NCI-H2107 treated with DMSO at 0.1 percent for 48 hours (cell line): Measurements from ENCODE around the gene SLC39A11.
A peak's percentile ranks its signal among the peaks of the same experiment; 100 is the strongest.
"Not testable (repeated sequence)": the region's sequence is repeated elsewhere in the genome, so short reads cannot be mapped to it uniquely, and the experiment has no call there.

Experiments used
- DNase-seq: peaks from one replicate; lab custom pipeline; 2025; ENCODE audit not compliant: unreplicated experiment; lab: John Stamatoyannopoulos, UW

The SLC39A11 gene, protein sequence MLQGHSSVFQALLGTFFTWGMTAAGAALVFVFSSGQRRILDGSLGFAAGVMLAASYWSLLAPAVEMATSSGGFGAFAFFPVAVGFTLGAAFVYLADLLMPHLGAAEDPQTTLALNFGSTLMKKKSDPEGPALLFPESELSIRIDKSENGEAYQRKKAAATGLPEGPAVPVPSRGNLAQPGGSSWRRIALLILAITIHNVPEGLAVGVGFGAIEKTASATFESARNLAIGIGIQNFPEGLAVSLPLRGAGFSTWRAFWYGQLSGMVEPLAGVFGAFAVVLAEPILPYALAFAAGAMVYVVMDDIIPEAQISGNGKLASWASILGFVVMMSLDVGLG

DNA sequence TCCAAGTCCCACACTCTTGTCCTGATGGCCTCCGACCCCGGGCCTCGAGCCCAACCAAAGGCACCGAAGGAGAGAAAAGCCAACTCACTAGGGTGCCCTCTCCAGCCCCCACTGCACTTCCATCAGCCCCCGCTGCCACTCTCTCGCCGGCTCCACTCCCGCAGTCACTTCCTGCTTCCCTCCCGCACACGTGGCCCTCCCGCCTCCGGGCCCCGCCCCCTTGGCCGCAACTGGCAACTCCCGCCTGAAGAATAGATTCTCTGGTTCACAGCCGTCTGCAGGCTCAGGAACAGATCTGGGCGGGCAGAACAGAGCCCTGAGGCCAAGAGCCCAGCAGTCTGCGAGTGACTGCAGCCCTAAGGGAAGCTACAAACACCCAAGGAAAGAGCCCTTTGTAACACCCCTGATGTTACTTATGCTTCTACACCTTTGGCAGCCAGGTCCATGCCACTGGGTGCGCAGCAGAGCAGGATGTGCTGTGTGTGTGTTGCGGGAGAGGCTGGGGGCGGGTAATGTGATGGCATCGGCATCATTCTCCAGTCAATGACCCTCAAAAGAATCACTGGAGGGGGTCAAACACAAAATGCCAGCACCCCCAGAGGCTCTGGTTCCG, at the start of gene SLC39A11:
SLC39A11 (minus strand) TSS at position 166 of the 613 bp plus-strand sequence. CDS start 3,924 bp downstream, outside the sequence.
- DNase-seq: peak; percentile 85

DNA sequence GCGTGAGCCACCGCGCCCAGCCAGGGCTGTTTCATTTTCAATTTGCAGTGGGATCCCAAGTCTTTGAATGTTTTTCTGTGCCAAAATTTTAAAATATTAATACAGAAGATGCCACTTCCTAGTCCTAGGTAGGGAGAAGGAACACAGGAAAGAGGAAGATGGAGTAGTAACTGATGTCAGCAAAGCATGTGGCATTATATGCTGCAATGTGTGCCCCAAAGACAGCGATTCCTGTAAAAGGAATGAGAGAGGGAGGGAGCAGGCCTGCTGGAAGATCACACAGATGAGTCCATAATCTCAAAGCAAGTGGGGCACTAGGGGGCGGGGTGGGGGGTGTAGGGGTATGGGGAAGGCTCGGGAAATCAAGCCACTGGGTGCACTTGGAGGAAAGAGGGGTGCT, 48.9 kb upstream of the SLC39A11 start:
- DNase-seq: no peak

DNA sequence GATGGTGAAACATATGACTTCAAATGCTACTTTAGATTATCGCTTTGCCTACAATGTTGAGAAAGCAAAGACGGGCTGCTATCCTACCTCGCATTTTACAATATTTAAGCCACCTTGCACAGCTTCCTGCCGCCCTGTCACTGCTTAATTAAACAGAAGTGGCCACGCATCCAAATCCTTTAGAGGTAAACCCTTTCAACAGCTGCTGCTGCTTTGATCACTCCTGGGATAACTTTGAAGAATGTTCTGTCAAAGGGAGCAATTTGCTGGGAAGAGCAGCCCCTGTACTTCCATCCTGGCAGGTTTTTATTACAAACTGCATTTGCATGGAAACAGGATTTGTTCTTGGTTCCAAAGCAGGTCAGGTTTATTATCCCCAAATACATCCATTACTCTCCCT, 48.1 kb upstream of the SLC39A11 start:
- DNase-seq: no peak

DNA sequence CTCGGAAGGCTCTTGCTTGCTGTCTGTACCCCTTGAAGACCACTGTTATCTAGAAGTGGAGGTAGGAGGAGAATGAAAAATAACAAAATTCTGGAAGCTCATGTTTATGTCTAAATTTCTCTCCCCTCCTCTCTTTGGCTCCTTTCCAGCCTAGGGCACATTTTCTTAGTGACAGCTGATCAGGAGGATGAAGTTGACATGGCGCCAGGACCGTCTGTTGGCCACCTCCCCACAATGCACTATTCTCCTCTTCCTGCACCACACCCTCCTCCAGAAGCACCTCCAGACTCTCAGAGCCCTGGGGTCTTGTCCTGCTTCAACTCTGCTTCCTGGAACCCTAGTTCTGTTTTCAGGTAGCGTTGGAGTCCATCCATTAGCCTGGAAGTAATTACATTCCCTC, 46.8 kb upstream of the SLC39A11 start:
- DNase-seq: no peak

DNA sequence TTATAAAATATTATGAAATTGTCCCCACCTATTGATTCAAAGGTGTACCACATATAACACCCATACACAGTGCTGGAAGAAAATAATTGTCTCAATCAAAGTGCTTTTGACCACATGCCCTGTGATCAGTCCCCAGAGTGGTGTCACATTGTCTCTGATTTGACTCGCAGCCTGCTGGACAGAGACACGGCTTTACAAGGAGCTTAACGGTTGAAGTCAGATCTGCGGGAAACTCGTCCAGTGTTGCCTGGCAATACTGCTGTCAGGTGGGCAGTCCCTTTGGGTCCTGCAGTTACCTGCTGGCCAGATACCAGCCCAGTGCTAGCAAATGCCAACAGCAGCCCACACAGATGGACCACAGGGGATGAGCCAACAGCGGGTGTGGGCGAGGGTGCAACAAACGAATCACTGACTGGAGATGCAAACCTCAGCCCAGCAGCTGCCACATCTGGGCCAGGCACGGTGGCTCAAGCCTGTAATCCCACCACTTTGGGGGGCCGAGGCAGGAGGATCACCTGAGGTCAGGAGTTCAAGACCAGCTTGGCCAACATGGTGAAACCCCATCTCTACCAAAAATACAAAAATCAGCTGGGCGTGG, 46.2 kb upstream of the SLC39A11 start:
- DNase-seq: no peak

DNA sequence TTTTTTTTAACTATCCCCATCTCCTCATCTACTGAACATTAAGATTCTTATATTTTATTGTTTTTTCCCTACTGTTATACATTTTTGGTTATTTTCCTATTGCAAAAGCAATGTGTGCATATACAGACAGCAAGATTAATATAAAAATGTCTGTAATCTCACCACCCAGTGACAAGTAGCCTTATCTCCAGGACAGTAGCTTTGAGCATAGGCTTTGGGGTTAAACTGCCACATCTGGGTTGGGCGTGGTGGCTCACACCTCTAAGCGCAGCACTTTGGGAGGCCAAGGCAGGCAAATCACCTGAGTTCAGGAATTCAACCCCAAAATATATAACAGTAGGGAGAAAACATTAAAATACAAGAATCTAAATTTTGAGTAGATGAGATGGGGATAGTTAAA, 44.9 kb upstream of the SLC39A11 start:
- no peak for DNase-seq

DNA sequence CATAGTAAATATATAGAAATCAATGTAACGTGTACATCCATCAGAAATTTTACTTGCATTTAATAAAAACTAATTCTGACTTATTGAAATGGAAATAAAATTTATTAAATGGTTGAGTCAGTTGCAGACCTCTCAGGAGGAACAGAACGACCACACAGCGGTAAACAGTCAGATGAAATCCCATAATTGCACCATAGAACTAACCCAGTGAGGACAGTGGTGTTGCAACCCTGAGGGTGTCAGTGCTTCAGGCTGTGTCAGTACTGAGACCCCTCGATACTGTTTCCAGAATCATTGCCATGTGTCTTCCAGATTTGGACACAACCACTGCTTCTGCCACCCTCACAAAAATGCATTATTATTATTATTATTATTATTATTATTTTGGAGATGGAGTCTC, 43.3 kb upstream of the SLC39A11 start:
- no peak for DNase-seq

DNA sequence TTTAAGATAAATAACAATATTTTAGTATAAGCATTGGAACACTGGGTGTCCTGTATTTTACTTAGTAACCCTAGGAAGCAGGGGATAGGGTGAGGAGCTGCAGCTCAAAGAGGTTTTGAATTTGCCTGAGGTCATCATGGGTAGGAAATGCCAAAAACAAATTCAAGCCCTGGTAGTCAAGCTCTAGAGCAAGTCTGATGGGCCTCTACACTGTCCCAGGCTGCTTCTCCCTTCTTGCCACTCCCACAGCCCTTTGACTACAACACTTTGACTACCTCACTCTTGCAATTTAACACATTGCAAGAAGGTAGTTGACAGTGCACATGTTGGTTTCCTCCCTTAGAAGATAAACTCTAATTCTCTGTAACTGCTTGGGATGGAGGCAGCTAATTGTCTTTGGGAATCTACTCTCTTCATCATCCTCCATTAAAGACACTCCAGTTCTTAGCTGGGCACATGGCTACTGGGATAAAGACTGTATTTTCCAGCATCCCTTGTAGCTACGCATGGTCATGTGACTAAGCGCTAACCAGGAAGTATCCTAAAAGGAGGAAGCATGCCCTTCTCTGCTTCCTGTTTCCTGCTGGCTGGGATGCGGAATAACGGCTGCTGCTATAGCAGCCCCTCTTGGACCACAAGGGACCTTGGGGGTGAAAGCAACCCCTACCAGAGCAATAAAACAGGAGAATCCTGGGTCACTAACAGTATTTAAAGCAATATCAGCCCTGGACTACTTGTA, 41.6 kb upstream of the SLC39A11 start:
- no peak for DNase-seq

DNA sequence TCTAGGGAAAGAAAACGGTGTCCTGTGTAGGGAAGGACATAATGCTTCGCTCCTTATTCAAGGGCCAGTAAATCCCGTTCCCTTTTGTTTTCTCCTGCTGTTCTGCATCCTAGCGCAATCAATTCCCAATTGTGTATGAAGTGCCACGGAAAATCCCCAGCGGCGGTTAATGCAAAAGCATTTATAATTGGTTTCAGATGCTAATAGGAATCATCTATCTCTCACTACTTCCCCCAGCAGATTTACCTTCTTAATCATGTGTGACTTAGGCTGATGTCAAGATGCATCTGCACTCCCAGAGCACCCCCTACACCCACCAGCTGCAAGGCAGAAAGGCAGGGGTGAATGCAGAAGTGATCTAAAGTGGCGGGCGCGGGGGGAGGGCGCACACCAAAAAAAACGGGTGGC, 39.6 kb upstream of the SLC39A11 start:
- DNase-seq: no peak

DNA sequence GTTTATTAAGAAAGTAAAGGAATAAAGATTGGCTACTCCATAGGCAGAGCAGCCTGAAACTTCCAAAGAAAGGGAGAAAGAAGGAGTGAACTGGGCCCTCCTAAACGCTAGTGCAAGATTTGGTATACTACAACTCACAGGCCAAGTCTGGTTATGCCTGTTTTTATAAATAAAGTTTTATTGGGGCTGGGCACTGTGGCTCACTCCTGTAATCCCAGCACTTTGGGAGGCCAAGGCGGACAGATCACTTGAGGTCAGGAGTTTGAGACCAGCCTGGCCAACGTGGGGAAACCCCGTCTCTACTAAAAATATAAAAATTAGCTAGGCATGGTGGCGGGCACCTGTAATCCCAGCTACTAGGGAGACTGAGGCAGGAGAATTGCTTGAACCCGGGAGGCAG, 39.0 kb upstream of the SLC39A11 start:
- DNase-seq: not testable (repeated sequence)

DNA sequence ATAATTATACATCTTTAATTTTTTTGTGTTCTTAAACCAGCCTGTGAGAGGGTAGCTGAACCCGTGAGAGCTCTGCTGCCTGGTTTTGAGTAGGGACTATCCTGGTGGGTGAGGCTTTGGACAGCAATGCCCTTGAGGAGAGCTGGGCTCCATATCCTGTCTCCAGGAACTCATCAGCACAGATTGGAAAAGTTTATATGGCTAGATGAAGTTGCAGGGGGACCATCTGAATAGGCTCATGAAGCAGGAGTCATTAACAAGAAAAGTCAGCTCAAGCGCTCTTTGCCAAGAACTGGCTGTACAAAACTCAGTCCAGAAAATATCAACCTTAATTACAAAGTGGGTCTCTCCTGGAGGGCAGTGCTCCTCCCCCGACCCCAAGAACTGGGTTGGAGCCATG, 38.5 kb upstream of the SLC39A11 start:
- no peak for DNase-seq

DNA sequence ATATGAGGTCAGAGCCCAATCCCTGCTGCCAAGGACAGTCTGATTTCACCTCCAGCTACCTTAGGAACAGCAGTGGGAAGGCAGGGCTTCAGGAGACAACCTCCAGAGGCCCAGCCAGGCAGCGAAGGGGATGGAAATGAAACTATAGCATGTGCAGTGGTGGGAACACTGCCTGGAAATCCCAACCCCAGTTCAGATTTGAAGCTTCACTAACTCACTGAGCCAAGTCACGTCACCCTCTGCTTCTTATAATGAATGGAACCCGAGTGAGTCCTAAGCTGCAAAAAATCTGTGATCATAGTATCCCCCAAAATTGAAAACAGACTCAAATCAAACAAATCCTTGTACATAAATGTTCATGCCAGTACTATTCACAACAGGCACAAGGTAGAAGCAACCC, 36.0 kb upstream of the SLC39A11 start:
- no peak for DNase-seq

DNA sequence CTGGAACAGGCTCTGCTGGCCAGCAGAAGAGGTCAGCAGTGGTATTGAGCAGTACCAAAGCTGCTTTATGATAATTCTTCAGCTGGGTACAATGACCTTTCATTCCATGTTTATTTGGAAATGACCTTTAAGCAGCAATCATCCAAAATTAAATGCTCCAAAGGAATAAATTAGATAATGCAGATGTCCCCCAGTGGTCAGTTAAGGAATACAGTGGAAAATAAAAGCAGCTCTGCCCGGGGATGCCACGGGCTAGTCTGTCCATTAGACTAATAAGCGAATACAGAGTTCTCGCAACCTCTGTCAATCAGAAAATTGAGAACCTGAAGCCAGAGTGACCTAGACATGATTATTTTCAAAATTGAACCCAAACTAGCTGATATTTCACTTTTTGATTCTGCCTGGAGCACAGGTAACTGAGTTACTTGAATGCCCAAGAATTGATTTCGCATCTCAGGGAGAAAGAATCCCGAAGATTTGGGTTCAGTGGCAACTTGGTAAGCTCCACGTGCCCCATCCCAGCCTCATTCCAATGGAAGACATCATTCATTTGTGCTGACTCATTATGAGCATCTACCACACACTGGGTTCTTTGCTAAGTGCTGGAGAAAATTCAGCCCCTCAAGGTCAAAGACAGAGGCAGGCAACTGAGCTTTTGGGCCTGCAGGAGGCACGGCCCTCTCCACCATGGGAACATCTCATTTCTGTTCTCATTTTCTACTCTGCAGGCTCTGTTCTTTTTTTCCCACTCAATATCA, 34.4 kb upstream of the SLC39A11 start:
- DNase-seq: no peak

DNA sequence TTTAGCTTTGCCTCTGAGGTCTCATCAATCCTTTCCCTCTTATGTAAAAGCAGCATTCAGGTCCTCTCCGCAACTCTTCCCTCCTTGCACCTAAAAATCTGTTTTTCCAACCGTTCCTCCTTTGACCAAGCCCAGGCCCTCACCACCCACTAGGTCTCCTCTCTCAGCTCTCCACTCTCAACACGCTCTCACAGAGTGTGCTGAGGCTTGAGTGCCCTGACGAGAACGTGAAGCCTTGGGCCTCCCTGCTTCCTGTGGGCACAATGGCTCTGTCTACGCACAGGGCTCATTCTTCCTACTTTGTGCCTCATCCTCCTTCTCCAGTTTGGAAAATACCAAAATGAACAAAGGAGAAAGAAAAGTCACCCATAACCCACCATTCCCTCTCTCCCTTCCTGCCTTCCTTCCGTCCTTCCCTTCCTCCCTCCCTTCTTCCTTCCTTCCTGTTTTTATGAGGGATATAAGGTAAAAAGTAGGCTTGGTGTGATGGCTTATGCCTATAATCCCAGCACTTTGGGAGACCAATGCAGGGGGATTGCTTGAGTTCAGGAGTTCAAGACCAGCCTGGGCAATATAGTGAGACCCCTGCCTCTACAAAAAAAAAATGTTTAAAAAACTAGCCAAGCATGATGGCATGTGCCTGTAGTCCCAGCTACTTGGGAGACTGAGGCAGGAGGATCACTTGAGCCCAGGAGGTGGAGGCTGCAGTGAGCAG, 31.3 kb upstream of the SLC39A11 start:
- DNase-seq: no peak

DNA sequence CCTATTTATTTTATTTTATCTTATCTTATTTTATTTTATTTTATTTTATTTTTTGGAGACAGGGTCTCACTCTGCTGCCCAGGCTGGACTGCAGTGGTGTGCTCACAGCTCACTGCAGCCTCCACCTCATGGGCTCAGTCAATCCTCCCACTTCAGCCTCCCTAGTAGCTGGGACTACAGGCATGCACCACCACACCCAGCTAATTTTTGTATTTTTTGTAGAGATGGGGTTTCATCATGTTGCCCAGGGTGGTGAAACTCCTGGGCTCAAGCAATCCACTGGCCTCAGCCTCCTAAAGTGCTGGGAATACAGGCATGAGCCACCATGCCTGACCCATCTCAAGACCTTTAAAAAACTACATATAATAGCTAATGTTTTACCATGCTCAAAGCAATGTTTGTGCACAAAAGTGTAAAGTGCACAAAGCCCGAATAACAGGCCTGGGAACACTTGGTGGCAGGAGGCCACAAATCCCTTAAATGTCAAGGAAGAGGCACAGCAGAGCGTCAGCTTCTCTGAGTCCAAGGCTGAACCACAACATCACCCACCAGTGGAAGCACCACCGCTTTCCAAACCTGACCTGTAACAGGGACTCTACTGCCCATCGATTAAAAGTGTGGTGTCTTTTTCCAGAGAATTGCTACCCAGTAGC, 30.6 kb upstream of the SLC39A11 start:
- DNase-seq: no peak

DNA sequence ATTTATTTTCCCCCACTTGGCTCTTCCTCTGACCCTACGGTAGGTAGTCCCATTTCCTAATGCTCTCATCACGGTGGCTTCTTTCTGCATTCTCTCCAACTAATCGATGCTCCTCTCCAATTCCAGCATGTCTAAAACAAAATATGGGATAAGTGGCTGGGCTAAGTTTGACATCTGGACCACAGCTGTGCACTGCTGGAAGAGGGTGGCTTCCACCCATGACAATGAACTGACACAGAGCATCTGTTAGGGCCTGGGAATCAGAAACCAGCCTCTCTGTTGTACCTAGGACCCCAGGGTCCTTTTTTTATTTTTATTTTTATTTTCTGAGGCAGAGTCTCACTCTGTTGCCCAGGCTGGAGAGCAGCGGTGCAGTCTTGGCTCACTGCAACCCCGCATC, 29.0 kb upstream of the SLC39A11 start:
- no peak for DNase-seq

DNA sequence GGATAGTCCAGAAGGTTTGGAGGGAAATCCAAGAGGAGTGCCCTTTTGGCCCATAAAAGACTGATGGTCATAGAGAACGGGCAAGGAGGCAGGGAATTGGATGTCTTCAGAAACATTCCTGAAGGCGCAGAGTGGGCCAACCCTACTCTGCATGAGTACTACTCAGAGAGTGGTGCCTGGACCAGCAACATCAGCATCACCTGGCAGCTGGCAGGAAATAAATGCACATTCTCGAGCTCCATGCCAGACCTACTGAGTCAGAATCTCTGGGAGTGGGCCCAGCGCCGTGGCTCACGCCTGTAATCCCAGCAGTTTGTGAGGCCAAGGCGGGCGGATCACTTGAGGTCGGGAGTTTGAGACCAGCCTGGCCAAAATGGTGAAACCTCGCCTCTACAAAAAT, 27.1 kb upstream of the SLC39A11 start:
- no peak for DNase-seq

DNA sequence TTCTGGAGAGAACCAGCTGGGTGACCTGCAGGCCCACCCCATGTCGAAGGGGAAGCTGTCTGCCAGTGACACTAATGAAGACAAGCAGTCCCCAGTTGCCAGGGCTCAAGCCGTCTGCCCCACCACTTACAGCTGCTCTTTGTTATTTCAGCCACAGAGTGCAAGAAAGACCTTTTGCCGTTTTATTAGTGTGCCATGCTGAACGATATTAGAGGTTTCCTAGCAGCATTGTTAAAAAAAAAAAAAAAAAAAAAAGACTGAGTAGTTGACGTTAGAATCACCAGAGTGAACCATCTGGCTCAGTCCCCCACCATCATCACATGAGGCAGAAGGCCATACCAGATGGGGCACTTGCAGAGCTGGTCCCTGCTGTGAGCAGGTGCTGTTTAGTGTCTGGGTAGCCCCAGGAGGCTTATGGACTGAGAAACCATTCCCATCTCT, 26.5 kb upstream of the SLC39A11 start:
- DNase-seq: peak; percentile 59

DNA sequence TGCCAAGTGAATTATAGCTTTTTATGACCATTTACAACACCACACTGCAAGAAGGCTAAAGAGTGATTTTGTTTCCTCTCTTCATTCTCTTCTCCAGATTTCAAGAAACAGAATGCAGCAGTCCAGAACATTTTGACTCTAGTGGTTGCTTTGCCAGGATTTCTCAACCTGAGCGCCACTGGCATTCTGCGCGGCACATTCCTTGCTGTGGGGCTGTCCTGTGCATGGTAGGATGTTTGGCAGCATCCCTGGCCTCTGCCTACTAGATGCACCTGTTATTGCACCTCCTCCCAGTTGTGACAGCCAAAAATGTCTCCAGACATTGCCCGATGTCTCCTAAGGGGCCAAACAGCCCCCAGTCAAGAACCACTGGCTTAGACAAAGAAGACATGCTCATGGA, 25.7 kb upstream of the SLC39A11 start:
- DNase-seq: no peak

DNA sequence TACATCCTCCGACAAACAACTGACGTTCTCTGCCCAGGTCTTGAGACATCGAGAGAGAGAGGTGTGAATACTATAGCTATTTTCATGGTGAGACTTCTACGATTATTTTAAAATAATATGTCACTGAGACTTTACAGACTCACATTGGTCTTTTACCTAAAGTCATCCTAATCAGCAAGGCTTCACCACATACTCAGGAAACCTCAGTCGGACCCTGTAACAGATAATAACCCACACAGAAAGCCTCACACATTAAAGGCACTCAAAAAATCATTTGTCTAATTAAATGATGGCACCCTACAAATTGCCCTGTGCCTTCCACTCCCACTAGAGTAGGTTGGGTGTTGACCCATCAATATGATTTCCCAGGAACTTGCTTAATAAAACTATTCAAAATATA, 19.8 kb upstream of the SLC39A11 start:
- no peak for DNase-seq
